ENCODE results near the gene NDUFS4. TPM values are rescaled to one million over a fixed set of nuclear protein-coding genes. Genes with fewer than 3 reads are reported as not detected.
A peak's percentile ranks its signal among the peaks of the same experiment; 100 is the strongest.

The NDUFS4 gene
- total and polyA plus RNA-seq, 9 of the 15 experiments (the other 6 are each of a cell fraction or from before 2014, with no cell fraction given) = 68.7 to 313 (median 113) TPM

- ATAC-seq (peak; percentile 68), FAIRE-seq (peak; percentile 86), DNase-seq (ENCODE audit: extremely low read depth in 1 of 4, low spot score in 3 of 4) (peak in 1 of 4 experiments; percentile 51)
- Histone ChIP-seq H3K9ac (ENCODE audit: insufficient read depth in 1 of 2, low read depth in 2 of 2, low read length in 2 of 2) (no peak overlapping the region), H4K20me1 (replicated peaks; ENCODE audit: control insufficient read depth, insufficient read depth, low read length) (no peaks in the 10 kb centered on the region), H3K27me3 (ENCODE audit: control insufficient read depth in 2 of 2, insufficient read depth in 2 of 2, low read length in 2 of 2) (no peaks in the 10 kb centered on the region), H3K4me1 (replicated peaks in 1 of 2; ENCODE audit: control insufficient read depth in 2 of 2, insufficient read depth in 2 of 2, low read length in 2 of 2) (peaks cover 0 to 5% of the 10 kb centered on the region in 2 experiments; a peak in 1 of 5 replicates), H3K4me3 (no peak overlapping the region), H3K27ac (ENCODE audit: extremely low read depth, low read depth, low read length) (no peak overlapping the region), H3K79me2 (ENCODE audit: control insufficient read depth, insufficient read depth, low read length) (no peaks in the 10 kb centered on the region), H3K9me1 (ENCODE audit: control insufficient read depth, insufficient read depth, low read length) (no peaks in the 10 kb centered on the region), H2AFZ (ENCODE audit: low read depth, low read length) (no peak overlapping the region), H3K36me3 (ENCODE audit: control insufficient read depth, insufficient read depth, low read length) (no peaks in the 10 kb centered on the region), H3K4me2 (ENCODE audit: insufficient read depth, low read length) (no peak overlapping the region), H3K9me3 (replicated peaks; ENCODE audit: control insufficient read depth, insufficient read depth, low read depth, low read length) (no peaks in the 10 kb centered on the region)
- in situ Hi-C loops (cut with MboI) (no loop called here), intact Hi-C loops (cut with micrococcal nuclease) (no loop called here)
- ChIA-PET POLR2A (interaction anchor here (0.6 to 1.3 kb wide), 3 partner anchors 18 to 768 kb away, joined by 3 to 4 read pairs (median 3); partner anchors contain the start of genes ARL15 and NDUFS4), CTCF (ENCODE audit: low intra/inter-chr PET ratio) (no interaction called here)
- WGBS (ENCODE audit: insufficient coverage, low coverage, missing lambda C conversion rate) = 0% methylated on average over 2 of the region's 2 CpGs
- no TSS peak for BruUV-seq (replicated peaks)
- TF ChIP-seq MCM3 (IDR thresholded peaks at IDR 0.05) (no peak), NFE2L1 (tag; IDR thresholded peaks at IDR 0.05; ENCODE audit: borderline replicate concordance, low read depth) (no peak), VEZF1 (CRISPR knock-in tag; IDR thresholded peaks at IDR 0.05) (0 out of 2 replicates have a peak, but pooled peaks have one; percentile 1), HES1 (IDR thresholded peaks at IDR 0.05; ENCODE audit: low read depth) (0 out of 2 replicates have a peak, but pooled peaks have one; percentile 11), ZNF217 (CRISPR knock-in tag; IDR thresholded peaks at IDR 0.05) (no peak), TRIM24 (IDR thresholded peaks at IDR 0.05) (0 out of 4 replicates have a peak, but pooled peaks of 1 of the 2 experiments have one; percentile 5), CEBPB (tag; IDR thresholded peaks at IDR 0.05) (peak; percentile 82), MEF2A (IDR thresholded peaks at IDR 0.05; ENCODE audit: control insufficient read depth, low read depth, low read length) (no peak), E2F1 (CRISPR knock-in tag; IDR thresholded peaks at IDR 0.05) (no peak), NELFE (IDR thresholded peaks at IDR 0.05; ENCODE audit: insufficient read depth, insufficient read length) (no peak), NFXL1 (CRISPR knock-in tag; IDR thresholded peaks at IDR 0.05) (no peak), ZNF384 (IDR thresholded peaks at IDR 0.05; ENCODE audit: low read depth, low read length) (peak; percentile 36; the same call in 1 of the 2 replicates), CEBPG (CRISPR knock-in tag; IDR thresholded peaks at IDR 0.05) (no peak), CEBPG (tag; conservative IDR thresholded peaks at IDR 0.05 in 1 of 2, IDR thresholded peaks at IDR 0.05 in 1 of 2) (peak; percentile 56 to 70; a peak in 2 of 4 replicates)
- TF ChIP-seq, protein P1, sequence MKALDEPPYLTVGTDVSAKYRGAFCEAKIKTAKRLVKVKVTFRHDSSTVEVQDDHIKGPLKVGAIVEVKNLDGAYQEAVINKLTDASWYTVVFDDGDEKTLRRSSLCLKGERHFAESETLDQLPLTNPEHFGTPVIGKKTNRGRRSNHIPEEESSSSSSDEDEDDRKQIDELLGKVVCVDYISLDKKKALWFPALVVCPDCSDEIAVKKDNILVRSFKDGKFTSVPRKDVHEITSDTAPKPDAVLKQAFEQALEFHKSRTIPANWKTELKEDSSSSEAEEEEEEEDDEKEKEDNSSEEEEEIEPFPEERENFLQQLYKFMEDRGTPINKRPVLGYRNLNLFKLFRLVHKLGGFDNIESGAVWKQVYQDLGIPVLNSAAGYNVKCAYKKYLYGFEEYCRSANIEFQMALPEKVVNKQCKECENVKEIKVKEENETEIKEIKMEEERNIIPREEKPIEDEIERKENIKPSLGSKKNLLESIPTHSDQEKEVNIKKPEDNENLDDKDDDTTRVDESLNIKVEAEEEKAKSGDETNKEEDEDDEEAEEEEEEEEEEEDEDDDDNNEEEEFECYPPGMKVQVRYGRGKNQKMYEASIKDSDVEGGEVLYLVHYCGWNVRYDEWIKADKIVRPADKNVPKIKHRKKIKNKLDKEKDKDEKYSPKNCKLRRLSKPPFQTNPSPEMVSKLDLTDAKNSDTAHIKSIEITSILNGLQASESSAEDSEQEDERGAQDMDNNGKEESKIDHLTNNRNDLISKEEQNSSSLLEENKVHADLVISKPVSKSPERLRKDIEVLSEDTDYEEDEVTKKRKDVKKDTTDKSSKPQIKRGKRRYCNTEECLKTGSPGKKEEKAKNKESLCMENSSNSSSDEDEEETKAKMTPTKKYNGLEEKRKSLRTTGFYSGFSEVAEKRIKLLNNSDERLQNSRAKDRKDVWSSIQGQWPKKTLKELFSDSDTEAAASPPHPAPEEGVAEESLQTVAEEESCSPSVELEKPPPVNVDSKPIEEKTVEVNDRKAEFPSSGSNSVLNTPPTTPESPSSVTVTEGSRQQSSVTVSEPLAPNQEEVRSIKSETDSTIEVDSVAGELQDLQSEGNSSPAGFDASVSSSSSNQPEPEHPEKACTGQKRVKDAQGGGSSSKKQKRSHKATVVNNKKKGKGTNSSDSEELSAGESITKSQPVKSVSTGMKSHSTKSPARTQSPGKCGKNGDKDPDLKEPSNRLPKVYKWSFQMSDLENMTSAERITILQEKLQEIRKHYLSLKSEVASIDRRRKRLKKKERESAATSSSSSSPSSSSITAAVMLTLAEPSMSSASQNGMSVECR (CRISPR knock-in tag; IDR thresholded peaks at IDR 0.05) = no peak
Measured at GRCh38 chr5:53542926-53543325, 17.5 kb upstream of the NDUFS4 start.
